Adipocyte (in vitro differentiated cells): ENCODE results near the gene RPS8.
A peak's percentile ranks its signal among the peaks of the same experiment; 100 is the strongest.
"Not testable (repeated sequence)": the region's sequence is repeated elsewhere in the genome, so short reads cannot be mapped to it uniquely, and the experiment has no call there.

Experiments used
- DNase-seq: peaks from one replicate; pipeline ENCODE4 v3.0.0-alpha.2; 2015; ENCODE audit warnings: low read depth
- H3K27me3 ChIP-seq: replicated peaks from 2 replicates; pipeline ENCODE4 v1.7.0; 2013; ENCODE audit warnings: mild to moderate bottlenecking, low read length, moderate library complexity; ENCODE audit not compliant: control insufficient read depth, insufficient read depth
- H3K36me3 ChIP-seq: 2 replicates; pipeline ENCODE4 v1.7.0; 2013; ENCODE audit warnings: low read length, mild to moderate bottlenecking, moderate library complexity; ENCODE audit not compliant: control insufficient read depth, insufficient read depth, severe bottlenecking
- H3K4me1 ChIP-seq: 2 replicates; pipeline ENCODE4 v1.7.0; 2013; ENCODE audit warnings: mild to moderate bottlenecking, low read length, moderate library complexity; ENCODE audit not compliant: control insufficient read depth, insufficient read depth
- H3K4me3 ChIP-seq: 2 replicates; pipeline ENCODE4 v1.7.0; 2013; ENCODE audit warnings: mild to moderate bottlenecking, low read length, moderate library complexity
- H3K9ac ChIP-seq: 2 replicates; pipeline ENCODE4 v1.7.0; 2013; ENCODE audit warnings: mild to moderate bottlenecking, low read length, moderate library complexity
- H3K9me3 ChIP-seq: 2 replicates; pipeline ENCODE4 v1.7.0; 2013; ENCODE audit warnings: mild to moderate bottlenecking, low read length, moderate library complexity; ENCODE audit not compliant: control insufficient read depth

The RPS8 gene

DNA sequence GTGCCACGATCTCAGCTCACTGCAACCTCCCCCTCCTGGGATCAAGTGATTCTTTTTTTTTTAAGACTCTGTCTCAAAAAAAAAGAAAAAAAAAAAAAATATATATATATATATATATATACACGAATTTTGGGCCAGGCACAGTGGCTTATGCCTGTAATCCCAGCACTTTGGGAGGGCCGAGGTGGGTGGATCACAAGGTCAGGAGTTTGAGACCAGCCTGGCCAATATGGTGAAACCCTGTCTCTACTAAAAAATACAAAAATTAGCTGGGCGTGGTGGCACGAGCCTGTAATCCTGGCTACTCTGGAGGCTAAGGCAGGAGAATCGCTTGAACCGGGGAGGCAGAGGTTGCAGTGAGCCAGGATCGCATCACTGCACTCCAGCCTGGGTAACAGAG is 22.5 kb downstream of the RPS8 start:
- not testable (repeated sequence) for H3K36me3 ChIP-seq

DNA sequence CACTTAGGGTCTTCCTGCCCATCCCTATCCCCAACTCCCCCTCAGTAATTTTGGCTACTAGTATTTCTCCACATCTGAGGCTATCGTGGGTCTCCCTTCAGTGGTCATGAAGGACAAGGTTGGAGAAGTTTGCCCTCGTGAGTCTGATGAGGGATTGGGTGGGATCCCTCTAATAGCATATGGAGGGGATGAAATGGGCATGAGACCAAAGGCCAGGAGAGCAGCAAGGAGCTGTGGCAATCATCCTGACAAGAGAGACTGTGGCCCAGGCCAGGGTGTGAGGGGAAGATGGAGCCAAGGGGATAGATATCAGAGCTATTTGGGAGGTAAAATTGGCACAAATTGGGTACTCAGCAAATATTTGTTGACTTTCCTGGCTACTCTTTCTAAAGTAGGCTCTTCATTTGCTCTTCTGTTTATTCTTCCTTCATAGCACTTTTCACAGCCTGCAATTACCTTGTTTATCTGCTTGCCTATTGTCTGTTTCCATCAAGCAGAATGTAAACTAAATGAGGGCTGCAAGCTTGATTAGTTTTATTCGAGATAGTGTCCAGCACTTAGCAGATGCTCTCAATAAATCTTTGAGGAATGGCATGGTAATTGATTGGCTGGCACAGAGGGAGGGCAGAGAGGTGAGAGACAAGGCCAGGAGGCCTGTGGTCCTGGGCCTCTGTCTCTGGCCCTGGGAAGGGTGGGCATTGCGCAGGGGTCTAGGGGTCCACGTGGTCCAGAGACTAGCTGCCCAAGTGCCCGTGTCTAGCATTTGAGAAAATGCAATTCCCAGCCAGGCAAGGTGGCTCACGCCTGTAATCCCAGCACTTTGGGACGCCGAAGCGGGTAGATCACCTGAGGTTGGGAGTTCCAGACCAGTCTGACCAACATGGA is 23.4 kb downstream of the RPS8 start:
- DNase-seq: no peak
- Histone ChIP-seq H3K9me3 (no peaks in the 10 kb centered on the region), H3K36me3 (peaks cover 12% of the 10 kb centered on the region), H3K9ac (peak overlapping the region; percentile 30), H3K27me3 (no peaks in the 10 kb centered on the region), H3K4me1 (peaks cover 18% of the 10 kb centered on the region), H3K4me3 (no peak overlapping the region)

More for the DNA sequence above, 22.5 kb downstream of the RPS8 start:
- not testable (repeated sequence) for H3K9ac ChIP-seq, DNase-seq, H3K9me3 ChIP-seq, H3K4me3 ChIP-seq, H3K27me3 ChIP-seq
- H3K4me1 ChIP-seq: peaks cover 15% of the 10 kb centered on the region

DNA sequence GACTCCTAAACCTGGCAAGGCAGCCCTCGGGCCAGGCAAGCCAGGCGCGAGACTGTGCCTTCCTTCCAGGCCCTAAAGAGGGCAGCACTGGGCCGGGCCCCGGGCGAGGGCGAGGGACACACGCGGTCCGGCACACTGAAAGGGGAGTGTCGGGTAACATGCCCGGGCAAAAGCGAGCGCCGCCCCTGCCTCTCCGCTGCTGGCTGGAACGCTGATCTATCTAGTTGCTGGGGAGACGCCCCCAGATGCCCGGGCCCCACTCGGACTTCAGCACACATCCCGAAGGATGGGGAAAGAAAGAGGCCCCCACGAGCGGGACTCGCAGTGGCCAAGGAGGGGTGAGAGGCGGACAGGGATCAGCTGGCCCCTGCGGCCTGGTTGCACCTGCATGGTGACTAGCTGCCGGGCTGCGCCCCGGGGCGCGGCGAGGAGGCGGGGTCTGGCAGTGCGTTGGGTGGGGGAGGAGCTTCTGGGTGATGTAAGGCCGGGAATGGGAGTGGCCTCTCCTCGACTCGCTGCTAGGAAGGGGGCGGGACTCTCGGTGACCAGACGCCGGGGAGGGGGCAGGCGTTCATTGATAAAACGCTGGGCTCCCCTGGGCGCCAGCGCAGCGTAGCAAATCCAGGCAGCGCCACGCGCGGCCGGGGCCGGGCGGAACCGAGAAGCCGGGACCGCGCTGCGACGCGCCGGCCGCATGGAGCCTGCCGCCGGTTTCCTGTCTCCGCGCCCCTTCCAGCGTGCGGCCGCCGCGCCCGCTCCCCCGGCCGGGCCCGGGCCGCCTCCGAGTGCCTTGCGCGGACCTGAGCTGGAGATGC is 24.6 kb downstream of the RPS8 start, which contains the start of gene PLK3:
PLK3 (plus strand) TSS at position 608 of the 815 bp plus-strand sequence; CDS start at position 695, 87 bp downstream.
- Histone ChIP-seq H3K27me3 (no peaks in the 10 kb centered on the region), H3K4me3 (peak within 1 kb of the TSS; percentile 85), H3K9me3 (no peaks in the 10 kb centered on the region), H3K36me3 (peaks cover 21% of the 10 kb centered on the region), H3K4me1 (peaks cover 18% of the 10 kb centered on the region), H3K9ac (peak within 1 kb of the TSS; percentile 90)
- DNase-seq: peak; percentile 99

DNA sequence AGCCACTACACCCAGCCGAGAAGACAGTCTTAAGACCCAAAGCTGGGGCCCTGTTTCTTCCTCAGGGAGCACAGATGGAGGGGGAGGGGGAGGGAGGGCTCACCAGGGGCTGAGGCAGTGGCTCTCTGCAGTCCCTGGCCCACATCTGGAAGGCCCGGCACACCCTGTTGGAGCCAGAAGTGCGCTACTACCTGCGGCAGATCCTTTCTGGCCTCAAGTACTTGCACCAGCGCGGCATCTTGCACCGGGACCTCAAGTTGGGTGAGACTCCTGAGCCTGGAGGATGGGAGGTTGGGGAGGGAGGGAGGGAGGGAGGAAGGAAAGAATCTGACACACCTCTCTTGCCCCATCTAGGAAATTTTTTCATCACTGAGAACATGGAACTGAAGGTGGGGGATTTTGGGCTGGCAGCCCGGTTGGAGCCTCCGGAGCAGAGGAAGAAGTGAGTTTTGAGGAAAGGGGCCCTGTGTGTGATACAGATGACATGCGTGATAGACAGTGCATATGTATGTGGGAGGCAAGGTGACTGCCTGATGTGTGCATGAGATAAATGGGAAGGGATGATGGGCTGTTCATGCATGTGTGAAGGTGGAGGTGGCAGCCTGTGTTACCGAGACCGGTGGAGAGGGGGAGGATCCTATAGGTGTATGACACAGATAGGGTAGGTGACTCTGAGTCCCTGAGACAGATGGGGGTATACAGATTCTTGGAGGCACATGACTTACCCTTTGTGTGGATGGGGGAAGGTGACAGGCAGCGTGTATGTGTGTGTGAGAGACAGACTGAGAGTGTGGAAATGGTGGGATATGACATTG is 26.4 kb downstream of the RPS8 start:
- Histone ChIP-seq H3K36me3 (peaks cover 32% of the 10 kb centered on the region), H3K4me1 (peaks cover 27% of the 10 kb centered on the region), H3K4me3 (peak overlapping the region; percentile 85), H3K9me3 (no peaks in the 10 kb centered on the region), H3K27me3 (no peaks in the 10 kb centered on the region), H3K9ac (peak overlapping the region; percentile 90)
- DNase-seq: peak; percentile 59

DNA sequence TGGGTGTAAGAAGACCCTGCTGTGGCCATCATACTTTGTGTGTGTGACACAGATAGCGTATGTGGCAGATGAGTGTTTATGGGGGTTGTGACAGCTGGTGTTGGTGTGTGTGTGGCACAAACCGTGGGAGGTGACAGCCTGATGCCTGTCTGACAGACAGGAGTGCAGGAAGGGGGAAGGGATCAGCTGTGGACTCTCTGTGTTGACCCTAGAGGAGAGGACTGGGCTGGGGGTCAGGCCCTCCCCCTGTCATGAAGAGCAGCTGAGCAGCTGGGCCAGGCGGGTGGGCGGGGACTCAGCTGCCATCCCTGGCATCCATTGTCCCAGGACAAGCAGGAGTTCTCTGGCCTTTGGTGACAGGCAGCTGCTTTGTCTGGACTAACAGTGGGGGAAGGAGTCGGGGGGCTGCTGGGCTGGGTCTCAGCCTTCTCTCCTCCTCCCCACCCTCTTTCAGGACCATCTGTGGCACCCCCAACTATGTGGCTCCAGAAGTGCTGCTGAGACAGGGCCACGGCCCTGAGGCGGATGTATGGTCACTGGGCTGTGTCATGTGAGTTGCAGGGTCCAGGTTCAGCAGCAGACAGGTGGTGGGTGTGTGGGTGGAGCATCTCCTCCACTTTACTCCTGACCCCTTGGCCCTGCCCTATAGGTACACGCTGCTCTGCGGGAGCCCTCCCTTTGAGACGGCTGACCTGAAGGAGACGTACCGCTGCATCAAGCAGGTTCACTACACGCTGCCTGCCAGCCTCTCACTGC is 27.1 kb downstream of the RPS8 start:
- H3K4me3 ChIP-seq: peak overlapping the region; percentile 85
- H3K36me3 ChIP-seq: peaks cover 32% of the 10 kb centered on the region
- DNase-seq: no peak

DNA sequence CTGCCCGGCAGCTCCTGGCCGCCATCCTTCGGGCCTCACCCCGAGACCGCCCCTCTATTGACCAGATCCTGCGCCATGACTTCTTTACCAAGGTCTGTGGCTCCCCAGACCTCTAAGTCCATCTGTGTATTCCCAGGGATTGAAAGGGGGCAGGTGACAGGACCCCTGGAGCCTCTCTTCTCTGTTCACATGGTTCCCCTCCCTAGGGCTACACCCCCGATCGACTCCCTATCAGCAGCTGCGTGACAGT is 27.6 kb downstream of the RPS8 start:
- Histone ChIP-seq H3K36me3 (peaks cover 32% of the 10 kb centered on the region), H3K4me3 (peak overlapping the region; percentile 85), H3K27me3 (no peaks in the 10 kb centered on the region), H3K9me3 (no peaks in the 10 kb centered on the region), H3K9ac (peak overlapping the region; percentile 90), H3K4me1 (peaks cover 40% of the 10 kb centered on the region)
- DNase-seq: no peak

More for the DNA sequence above, 27.1 kb downstream of the RPS8 start:
- H3K9me3 ChIP-seq: no peaks in the 10 kb centered on the region
- peaks cover 35% of the 10 kb centered on the region for H3K4me1 ChIP-seq
- H3K9ac ChIP-seq: peak overlapping the region; percentile 90
- H3K27me3 ChIP-seq: no peaks in the 10 kb centered on the region

DNA sequence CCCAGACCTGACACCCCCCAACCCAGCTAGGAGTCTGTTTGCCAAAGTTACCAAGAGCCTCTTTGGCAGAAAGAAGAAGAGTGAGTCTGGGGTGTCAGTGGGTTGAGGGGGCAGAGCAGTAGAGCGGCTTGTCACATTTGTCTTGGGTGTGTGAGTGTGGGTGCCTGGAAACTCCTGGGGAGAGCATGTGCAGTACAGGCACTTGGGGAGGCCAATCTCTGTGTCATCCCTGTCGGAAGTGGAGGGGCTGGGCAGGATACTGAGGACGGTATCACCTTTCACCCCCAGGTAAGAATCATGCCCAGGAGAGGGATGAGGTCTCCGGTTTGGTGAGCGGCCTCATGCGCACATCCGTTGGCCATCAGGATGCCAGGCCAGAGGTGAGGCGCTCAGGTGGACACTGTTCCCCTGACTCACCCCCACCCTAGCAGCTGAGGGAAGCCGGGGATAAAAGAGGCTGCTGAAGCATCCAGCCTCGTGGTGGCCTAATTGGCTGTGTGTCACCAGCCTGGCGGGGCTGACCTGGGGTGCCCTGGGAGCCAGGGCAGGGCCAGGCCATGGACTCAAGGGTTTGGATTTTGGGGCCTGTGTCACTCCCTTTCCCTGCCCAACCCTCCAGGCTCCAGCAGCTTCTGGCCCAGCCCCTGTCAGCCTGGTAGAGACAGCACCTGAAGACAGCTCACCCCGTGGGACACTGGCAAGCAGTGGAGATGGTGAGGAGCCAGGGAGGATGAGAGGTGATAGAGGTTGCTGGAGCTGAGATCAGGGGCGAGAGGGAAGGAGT is 28.2 kb downstream of the RPS8 start:
- peak overlapping the region; percentile 90 for H3K9ac ChIP-seq
- H3K4me1 ChIP-seq: peaks cover 45% of the 10 kb centered on the region
- DNase-seq: no peak
- H3K4me3 ChIP-seq: no peak overlapping the region
- peaks cover 32% of the 10 kb centered on the region for H3K36me3 ChIP-seq
- H3K27me3 ChIP-seq: no peaks in the 10 kb centered on the region
- no peaks in the 10 kb centered on the region for H3K9me3 ChIP-seq

DNA sequence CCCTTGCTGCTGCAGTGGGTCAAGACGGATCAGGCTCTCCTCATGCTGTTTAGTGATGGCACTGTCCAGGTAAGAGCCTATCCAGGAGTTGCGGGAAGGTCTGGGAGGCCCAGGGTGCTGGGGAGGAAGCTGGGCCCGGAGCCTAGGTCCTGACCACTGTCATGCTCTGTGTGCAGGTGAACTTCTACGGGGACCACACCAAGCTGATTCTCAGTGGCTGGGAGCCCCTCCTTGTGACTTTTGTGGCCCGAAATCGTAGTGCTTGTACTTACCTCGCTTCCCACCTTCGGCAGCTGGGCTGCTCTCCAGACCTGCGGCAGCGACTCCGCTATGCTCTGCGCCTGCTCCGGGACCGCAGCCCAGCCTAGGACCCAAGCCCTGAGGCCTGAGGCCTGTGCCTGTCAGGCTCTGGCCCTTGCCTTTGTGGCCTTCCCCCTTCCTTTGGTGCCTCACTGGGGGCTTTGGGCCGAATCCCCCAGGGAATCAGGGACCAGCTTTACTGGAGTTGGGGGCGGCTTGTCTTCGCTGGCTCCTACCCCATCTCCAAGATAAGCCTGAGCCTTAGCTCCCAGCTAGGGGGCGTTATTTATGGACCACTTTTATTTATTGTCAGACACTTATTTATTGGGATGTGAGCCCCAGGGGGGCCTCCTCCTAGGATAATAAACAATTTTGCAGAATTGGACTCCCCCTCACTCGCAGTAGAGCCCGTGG is 30.1 kb downstream of the RPS8 start:
- Histone ChIP-seq H3K4me3 (no peak overlapping the region), H3K36me3 (peaks cover 32% of the 10 kb centered on the region), H3K9me3 (no peaks in the 10 kb centered on the region), H3K27me3 (no peaks in the 10 kb centered on the region), H3K9ac (no peak overlapping the region), H3K4me1 (peaks cover 62% of the 10 kb centered on the region)
- no peak for DNase-seq

DNA sequence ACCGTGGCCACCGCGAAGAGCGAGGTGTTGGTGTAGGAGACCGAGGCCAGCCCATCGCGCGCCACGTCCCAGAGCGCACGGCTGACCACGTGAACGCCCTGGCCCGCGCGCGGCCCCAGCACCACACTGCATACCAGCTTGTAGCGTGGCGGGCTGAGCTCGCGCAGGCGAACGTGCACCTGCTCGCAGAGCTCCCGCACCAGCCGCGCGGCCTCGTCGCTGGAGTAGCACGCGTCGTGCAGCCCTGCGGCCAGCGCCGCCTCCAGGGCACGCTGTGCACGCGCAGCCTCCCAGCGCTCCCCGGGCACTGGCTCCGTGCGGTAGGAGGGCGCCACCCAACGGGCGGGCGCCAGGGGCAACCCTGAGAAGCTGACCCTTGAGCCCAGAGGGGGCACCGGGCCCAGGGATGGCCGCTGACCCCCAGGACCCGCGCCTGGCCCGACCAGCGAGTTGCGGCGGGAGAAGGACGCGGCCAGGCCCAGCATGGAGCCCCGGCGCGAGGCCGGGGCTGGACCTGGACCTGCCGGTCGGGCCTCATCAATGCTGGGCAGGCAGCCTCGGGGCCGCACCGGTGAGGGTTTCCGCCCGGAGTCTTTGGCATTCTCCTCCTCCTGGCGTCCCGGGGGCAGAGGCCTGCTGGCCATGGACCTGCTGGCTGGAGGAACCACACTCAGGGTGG is 30.8 kb downstream of the RPS8 start:
- Histone ChIP-seq H3K4me3 (no peak overlapping the region), H3K9ac (peak overlapping the region; percentile 93), H3K9me3 (no peaks in the 10 kb centered on the region), H3K27me3 (no peaks in the 10 kb centered on the region), H3K36me3 (peaks cover 32% of the 10 kb centered on the region), H3K4me1 (peaks cover 67% of the 10 kb centered on the region)
- no peak for DNase-seq
